Measurements from ENCODE around the gene ENPP6. TPM values are rescaled to one million over a fixed set of nuclear protein-coding genes. Genes with fewer than 3 reads are reported as not detected.

Gene ENPP6
- total RNA-seq (2014; rRNA removed): not detected in 2 replicates
- percentile 1 among the genes with signal in this experiment for Bru-seq, nascent RNA
- BruChase-seq, experiment 1, labeled RNA remaining after a 6-hour chase: percentile 2 among the genes with signal in this experiment
- BruChase-seq, experiment 2, labeled RNA remaining after a 2-hour chase: percentile 2 among the genes with signal in this experiment
- long read RNA-seq: 0 reads

- H3K27ac ChIP-seq (ENCODE audit: low read length): no peak within 1 kb of the TSS
- H4K20me1 ChIP-seq (ENCODE audit: low read length): no peaks in the 10 kb centered on the region
- H3K79me2 ChIP-seq (ENCODE audit: low read length): no peaks in the 10 kb centered on the region
- no peaks in the 10 kb centered on the region for H3K36me3 ChIP-seq (ENCODE audit: low read depth, low read length)
- peaks cover 32% of the 10 kb centered on the region for H3K27me3 ChIP-seq (ENCODE audit: low read length)
- no peak within 1 kb of the TSS for H2AFZ ChIP-seq (ENCODE audit: low read length)
- H3F3A ChIP-seq (ENCODE audit: low read length, unreplicated experiment): no peaks in the 10 kb centered on the region
- BruUV-seq (replicated peaks): no TSS peak
- no peaks in the 10 kb centered on the region for H3K9me2 ChIP-seq (replicated peaks; ENCODE audit: low read length)
- DNase-seq (no peak), ATAC-seq (no peak)
- intact Hi-C loops (cut with micrococcal nuclease): no loop called here
- TF ChIP-seq EZH2phosphoT487 (IDR thresholded peaks at IDR 0.05; ENCODE audit: borderline replicate concordance, low read length): no peak
- no peak for TF ChIP-seq EZH2 (IDR thresholded peaks at IDR 0.05; ENCODE audit: low read length, unreplicated experiment)
- TF ChIP-seq CTCF (conservative IDR thresholded peaks at IDR 0.05; ENCODE audit: low read depth, low read length): no peak
- no peaks in the 10 kb centered on the region for H3K4me1 ChIP-seq (ENCODE audit: insufficient read depth, low read length)
- H3K4me2 ChIP-seq (ENCODE audit: low read length): no peak within 1 kb of the TSS
- no peak within 1 kb of the TSS for H3K4me3 ChIP-seq (ENCODE audit: low read length)
- POLR2A ChIA-PET (ENCODE audit: unreplicated experiment): no interaction called here
- CTCF ChIA-PET: no interaction called here
- no peaks in the 10 kb centered on the region for H3K9me3 ChIP-seq (ENCODE audit: low read length)
- no peak within 1 kb of the TSS for H3K9ac ChIP-seq (ENCODE audit: low read length)
Observed at GRCh38 chr4:184217634-184218033, at the start of gene ENPP6. Gene ENPP6, minus strand, starts transcription at chr4:184217873. Its CDS starts 54 bp downstream, at chr4:184217819.

GRCh38 chr4:184267206-184267608, 49.5 kb upstream of the ENPP6 start:
- Histone ChIP-seq H4K20me1 (ENCODE audit: low read length) (no peaks in the 10 kb centered on the region), H3K4me2 (ENCODE audit: low read length) (no peak overlapping the region)

More at GRCh38 chr4:184267206-184267608, 49.5 kb upstream of the ENPP6 start:
- no peaks in the 10 kb centered on the region for H3K27me3 ChIP-seq (ENCODE audit: low read length)
- intact Hi-C loops (cut with micrococcal nuclease): loop anchor here (5.0 to 10.0 kb wide), 3 partner anchors 150 to 468 kb away; partner anchors contain the start of genes CENPU and IRF2
- H3K4me3 ChIP-seq (ENCODE audit: low read length): no peak overlapping the region
- H3F3A ChIP-seq (ENCODE audit: low read length, unreplicated experiment): no peaks in the 10 kb centered on the region
- BruUV-seq (replicated peaks): no TSS peak
- no peaks in the 10 kb centered on the region for H3K9me2 ChIP-seq (replicated peaks; ENCODE audit: low read length)
- TF ChIP-seq CTCF (conservative IDR thresholded peaks at IDR 0.05; ENCODE audit: low read depth, low read length) (no peak), EZH2 (IDR thresholded peaks at IDR 0.05; ENCODE audit: low read length, unreplicated experiment) (no peak), EZH2phosphoT487 (IDR thresholded peaks at IDR 0.05; ENCODE audit: borderline replicate concordance, low read length) (no peak)
- POLR2A ChIA-PET (ENCODE audit: unreplicated experiment): no interaction called here
- H3K9ac ChIP-seq (ENCODE audit: low read length): no peak overlapping the region
- H3K79me2 ChIP-seq (ENCODE audit: low read length): no peaks in the 10 kb centered on the region
- no peaks in the 10 kb centered on the region; the same call in 1 of the 2 replicates for H3K36me3 ChIP-seq (ENCODE audit: low read depth, low read length)
- no peak overlapping the region for H2AFZ ChIP-seq (ENCODE audit: low read length)
- peaks cover 25% of the 10 kb centered on the region for H3K4me1 ChIP-seq (ENCODE audit: insufficient read depth, low read length)
- DNase-seq (no peak), ATAC-seq (no peak)
- no peak overlapping the region for H3K27ac ChIP-seq (ENCODE audit: low read length)
- no peaks in the 10 kb centered on the region for H3K9me3 ChIP-seq (ENCODE audit: low read length)
- CTCF ChIA-PET: no interaction called here

Measured in PC-3 (cell line).